ENCODE measurements around the gene MTUS2.

MTUS2 gene

DNA sequence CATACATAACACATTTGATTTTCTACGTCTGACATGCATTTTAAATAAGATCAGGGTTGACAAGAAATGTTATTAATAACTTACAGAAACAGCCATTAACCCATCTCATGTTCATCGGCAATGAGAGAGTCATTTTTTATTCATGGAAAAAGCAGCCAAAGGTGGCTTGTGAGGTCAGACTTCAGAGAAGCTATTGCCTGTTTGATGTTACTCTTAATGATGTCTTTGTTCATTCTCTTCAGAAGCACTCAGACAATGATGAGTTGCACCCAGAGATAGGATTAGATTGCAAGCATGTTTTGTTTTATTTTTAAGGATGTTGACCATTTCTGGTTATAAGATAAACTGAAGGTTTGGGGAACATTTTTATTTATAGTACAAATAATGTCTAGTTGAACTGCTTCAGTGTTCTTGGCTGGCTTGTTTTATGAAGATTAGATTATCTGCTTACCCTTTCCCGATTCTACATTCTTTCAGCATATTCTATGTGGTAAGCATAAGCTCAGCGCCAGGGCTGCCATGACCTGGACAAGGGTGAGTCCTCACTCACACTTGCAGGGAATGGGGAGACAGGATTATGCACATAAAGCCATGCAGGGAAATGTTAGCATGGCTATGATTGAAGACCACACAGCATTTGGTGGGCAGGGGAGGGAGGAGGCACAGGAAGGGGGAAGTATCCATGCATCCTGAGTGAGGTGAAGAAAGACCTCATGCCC, 288.1 kb downstream of the MTUS2 start:
- DNase-seq (ENCODE audit: low spot score), result no peak

DNA sequence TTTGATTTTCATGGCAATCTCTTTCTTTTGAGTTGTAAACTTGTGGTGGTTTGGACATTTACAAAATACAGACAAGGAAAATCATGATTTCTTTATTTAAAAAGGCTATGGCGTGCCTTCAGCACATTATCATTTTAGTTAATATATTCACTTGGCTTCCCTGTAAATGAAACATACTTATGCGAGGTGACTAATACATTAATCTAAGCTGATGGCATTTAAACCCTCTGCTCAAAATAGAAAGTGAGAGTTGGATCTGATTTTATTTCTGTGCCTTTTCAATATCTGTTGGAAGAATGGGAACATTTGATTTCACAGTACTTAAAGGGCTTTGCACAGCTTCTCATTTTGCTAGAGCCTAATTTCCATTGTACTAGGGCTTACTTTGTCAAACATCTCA, 289.8 kb downstream of the MTUS2 start:
- DNase-seq (ENCODE audit: low spot score), result no peak

DNA sequence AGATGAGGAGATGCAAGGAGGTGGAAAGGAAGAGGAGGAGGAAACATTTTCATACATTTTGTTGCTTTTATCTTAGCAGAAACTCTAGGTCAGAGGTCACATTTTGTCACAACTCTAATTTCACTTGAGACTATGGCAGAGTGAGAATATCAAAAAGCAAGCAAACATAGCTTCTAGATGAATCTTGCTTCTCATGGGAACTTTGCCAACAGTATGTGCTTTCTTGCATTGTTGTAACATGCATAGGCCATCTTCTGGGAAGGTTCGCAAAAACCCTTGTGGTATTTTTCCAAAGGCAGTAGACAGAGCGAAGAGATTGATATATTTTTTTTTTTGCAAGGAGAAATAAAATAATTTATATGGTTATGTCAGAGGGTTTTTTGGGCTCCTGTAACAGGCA, 291.3 kb downstream of the MTUS2 start:
- no peak for DNase-seq (ENCODE audit: low spot score)

DNA sequence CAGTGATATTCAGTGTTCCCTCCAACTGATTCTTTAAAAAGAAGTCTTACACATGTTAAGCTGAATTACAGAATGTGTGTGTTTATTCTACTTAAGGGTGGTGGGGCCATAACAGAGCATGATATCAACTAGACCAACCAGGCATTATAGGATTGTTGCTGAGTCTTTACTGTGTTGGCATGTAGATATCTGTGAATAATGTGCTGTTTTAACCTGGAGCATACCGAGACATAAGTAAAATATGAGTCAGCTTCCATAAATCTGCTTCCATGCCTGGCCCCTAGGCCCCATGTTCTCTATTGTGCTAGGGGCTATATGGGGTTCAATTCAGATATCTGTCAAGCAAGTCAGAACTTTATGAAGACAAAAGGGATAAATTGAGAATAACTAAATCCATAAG, 295.7 kb downstream of the MTUS2 start:
- DNase-seq (ENCODE audit: low spot score), result no peak

DNA sequence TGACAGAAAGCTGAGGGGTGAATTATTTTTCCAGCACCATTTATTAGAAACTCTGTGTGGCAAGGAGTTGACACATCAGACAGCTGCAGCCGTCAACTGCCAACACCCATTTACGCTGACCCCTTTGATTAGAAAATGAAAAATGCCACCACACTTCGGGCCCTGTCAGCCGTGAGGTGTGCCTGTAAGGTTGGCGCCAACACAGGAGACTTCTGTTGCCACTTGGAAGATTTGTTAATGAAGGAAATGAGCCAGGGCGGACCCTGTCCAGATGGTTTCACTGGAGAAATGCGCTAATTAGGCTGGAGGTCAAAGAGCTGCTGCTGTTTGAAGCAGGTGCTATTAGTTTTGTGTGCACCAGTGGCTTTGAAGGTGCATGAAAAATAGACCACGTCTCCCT, 297.5 kb downstream of the MTUS2 start:
- no peak for DNase-seq (ENCODE audit: low spot score)

DNA sequence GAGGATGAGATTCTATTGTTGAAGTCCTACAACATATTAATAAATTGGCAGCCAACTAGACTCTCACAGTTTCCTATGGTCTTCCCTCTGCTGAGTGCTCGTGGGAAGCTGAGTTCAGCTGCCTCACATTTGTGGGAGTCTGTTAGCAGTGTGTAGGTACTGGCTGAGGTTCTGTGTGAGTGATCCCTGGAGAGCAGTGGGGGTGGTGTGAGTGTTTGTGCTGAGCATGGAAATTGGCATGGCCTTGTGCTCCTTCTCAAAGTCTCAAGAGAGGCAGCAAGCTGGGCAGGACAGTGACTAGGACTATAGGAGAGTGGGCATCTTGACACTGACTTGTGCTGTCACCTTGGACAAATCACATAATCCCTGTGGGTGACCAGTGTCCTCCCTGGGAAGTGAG, 298.3 kb downstream of the MTUS2 start:
- DNase-seq (ENCODE audit: low spot score), result no peak

DNA sequence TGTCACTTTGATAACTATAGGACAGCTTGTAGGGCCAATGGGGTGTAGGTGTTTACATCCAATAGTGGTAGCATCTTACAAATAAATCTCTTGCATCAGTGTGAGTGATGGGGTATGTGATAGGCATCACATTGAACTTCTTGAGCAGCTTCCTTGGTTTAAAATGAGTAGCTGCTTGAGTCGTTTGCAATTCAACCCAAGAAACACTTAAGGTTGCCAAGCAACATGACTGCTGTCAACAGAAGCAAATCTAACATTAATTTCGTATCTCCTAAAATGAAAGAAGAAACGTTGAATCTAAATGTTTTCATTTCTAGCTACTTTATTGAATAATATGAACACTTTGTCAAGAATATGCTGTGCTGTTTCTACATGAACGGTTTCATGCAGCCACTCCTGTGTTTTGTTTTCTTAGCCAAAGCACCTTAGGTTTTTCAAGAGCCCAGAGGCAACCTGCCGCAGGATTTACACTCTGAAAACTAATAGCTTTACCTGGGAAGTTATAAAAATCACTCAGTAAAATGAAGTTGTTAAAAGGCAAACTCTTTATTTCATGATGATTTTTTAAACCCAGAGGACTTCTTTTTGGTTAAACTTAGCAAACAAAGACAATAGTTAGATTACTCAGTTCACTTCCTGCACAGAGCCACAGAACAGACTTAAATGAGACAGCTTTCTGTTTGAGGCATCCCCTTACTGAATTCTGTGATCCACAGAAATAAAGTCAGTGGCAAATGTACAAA, 305.2 kb downstream of the MTUS2 start:
- peak; percentile 44 for DNase-seq (ENCODE audit: low spot score)

DNA sequence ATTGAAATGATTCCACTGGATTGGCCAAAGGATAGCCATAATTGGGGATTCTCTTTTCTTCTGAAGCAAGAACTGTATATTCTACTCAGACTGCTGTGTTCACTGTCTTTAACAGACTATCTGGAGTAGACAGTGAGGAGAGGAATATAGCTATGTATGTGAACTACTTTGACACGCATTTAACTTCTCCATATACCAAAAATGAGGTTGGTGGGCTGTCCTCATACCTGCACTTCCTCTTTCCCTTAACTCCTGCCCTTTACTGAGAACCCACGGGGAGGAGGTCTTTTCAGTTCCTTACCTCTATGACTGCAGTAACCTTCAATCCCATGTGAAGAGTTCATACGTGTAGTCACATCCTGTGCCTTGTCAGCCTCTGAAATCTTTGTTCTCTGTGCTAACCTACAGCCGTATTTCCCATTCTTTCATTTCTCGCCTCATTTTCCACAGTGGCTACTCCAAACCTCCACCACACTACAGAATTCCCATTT, 305.8 kb downstream of the MTUS2 start:
- peak; percentile 34 for DNase-seq (ENCODE audit: low spot score)

DNA sequence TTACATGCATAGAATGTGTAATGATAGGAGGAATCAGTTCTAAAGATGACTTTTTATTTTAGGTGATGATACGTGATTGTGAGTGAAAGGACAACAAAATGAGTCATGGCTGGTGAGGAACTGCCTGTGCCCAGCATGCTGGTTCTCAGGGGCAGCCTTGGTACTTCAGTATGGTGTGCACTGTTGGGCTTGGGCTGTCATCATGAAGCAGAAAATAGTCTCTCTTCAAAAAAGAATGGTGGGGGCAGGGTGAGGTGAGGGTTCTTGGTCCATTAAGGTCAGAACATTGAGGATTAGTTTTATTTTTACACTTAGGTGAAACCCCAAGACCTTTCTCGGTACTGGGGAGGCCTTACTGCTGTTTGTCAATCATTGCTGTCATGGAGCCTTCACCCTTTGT, 309.5 kb downstream of the MTUS2 start:
- no peak for DNase-seq (ENCODE audit: low spot score)

DNA sequence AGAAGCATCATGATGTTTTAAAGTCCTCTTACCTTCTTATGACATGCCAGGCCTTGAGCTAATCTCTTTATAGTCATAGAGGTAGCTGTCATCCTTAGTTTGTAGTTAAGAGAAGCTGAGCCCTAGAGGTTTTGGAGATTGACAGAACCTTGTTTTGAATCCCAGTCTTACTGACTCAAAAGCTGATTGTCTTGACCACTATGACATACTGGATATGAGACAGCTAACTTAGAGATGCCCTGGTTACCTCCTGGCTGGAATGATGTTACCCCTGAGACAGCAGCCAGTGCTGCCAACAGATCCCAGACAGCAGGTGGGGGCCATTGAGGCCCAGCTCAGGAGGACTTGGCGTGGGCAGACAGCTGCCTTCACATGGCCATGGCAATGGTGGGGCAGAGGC, 311.0 kb downstream of the MTUS2 start:
- DNase-seq (ENCODE audit: low spot score), result no peak

DNA sequence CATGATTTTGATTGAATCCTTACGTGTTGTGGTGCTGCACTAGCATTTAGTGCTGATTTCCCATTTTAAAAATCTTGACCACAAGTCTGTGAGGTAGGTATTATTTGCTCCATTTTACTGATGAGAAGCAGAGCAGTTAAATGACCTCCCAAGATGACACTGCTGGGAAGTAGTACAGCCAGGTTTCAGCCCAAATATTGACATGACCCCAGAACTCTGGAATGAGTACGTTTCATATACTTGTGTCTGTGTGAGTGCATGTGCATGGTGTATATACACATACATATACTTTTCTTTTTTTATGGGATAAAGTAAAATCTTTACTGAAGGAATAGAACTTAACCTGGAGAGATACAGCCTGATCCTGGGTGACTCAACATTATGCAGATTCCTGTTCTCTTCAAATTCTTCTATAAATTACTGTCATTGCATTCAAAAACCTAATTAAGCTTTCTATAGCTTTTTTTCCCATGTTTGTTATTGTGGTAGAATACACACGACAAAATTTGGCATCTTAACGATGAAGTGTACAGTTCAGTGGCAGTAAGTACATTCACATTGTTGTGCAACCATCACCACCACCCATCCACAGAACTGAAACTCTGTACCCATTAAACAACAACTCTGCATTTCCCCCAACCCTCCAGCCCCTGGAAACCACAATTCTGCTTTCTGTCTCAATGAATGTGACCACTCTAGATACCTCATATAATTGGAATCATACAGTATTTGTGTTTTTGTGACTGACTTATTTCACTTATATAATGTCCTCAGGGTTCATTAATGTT, 311.9 kb downstream of the MTUS2 start:
- no peak for DNase-seq (ENCODE audit: low spot score)

DNA sequence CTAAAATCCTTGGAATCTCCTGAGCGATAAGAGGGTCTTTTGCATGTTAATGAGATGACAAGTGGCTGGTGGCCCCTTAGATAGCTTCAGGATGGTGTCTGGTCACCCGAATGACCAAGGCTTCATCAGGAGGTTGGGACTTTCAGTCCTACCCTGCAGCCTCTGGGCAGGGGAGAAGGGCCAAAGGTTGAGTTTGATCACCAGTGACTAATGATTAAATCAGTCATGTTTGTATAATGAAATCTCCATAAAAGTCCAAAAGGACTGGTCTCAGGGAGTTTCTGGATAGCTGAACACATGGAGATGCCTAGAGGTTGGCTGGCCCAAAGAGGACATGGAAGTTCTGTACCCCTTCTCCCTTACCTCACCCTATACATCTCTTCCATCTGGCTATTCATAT, 316.2 kb downstream of the MTUS2 start:
- DNase-seq (ENCODE audit: low spot score), result no peak

DNA sequence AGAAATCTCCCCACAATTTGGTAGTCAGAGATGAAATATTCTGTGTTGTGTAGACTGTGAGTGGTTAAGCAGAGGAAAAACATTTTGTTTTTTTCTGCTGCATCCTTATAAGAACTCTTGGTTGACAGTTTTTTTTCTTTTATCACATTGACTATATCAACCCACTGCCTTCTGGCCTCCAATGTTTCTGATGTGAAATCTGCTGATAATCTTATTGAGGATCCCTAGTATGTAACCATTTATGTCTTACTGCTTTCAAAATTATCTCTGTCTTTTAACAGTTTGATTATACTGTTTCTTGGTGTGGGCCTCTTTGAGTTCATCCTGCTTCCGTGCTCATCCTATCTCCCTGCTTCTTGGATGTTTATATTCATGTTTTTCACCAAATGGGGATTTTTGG, 316.9 kb downstream of the MTUS2 start:
- no peak for DNase-seq (ENCODE audit: low spot score)

DNA sequence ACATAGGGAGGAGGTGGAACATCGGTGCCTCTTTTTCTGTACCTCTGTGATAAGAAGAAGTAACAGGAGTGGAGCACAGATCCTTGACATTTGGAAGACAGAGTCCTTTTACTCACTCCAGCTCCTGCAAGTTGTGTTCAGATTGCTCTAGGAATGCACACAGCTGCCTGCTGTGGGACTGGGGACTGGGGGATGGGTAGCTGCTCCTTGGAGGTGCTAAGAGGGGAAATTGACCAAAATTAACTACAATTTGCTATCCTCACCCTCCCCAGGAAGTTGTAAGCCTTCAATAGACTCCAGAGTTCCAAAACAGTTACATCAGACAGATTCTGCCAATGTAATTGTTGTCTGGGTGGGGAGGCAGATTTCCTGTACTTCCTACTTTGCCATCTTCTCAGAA, 317.9 kb downstream of the MTUS2 start:
- no peak for DNase-seq (ENCODE audit: low spot score)

DNA sequence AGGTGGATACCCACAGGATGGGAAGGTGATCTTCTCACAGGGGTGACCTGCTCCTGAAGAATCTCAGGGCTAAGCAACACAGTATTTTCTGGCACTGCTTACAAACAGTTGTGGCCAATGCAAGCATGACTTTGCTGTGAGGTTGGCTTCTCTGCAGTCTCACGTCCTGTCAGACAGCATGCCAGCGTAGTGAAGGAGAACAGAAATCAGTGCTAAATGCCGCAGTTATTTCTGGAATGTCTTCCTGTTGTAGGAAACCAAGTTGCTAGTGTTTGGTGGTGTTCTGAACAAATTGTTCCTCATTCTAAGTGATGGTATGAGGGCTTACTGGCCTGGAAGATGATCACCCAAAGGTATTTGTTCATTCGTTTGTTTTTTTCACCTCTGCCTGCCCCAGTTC, 320.1 kb downstream of the MTUS2 start:
- no peak for DNase-seq (ENCODE audit: low spot score)

DNA sequence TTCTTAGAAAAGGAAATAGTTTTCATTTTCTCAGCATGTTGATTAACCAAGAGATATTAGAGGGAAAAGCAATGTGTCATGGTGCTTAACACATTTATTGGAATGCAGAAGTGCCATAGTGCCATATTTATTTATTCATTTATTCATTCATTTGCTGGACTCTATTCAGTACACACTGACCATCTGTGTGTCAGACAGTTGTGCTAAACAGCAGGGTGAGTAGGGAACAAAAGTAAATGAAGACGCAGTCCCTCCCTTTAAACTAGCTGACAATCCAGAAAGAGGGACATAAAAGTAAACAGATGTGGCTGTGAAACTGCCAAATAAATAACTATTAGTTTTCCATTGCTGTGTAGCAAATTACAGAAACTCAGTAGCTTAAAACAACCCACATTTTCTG, 323.7 kb downstream of the MTUS2 start:
- DNase-seq (ENCODE audit: low spot score), result no peak

DNA sequence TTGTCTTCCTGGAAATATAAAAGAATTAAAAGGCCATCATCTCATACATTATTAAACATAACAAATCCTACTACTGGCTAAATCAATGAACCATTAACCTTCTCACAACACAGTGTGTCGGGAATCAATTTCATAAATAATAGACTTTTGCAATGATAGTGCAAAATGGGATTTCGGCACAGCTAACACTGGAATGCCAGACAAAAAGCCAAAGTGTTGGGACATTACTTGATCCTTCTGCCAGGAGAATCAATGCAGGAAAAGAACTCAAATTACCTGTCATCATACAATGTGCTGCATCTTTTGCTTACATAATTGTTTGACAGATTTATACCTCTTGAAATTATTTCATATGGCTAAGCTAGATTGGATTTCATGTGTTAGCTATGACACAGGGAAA, 334.3 kb downstream of the MTUS2 start:
- DNase-seq (ENCODE audit: low spot score), result no peak

DNA sequence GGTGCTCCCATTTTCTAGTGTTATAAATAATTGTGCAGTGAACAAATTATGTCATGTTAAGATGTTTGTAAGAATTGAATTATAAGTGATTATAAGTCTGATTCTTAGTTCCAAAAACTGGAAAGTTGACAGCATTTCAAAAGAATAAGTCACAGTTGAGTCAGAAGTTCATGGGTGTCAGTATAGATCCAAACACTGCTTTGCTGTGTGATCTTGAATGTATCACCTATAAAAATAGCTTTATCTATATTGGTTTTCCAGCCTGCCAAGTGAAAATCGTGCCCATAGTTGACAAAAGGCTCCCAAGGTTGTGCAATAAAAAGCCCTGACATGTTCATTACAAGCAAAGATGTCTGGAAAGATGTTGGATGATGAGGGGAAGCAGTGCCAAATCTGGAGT, 336.0 kb downstream of the MTUS2 start:
- no peak for DNase-seq (ENCODE audit: low spot score)

DNA sequence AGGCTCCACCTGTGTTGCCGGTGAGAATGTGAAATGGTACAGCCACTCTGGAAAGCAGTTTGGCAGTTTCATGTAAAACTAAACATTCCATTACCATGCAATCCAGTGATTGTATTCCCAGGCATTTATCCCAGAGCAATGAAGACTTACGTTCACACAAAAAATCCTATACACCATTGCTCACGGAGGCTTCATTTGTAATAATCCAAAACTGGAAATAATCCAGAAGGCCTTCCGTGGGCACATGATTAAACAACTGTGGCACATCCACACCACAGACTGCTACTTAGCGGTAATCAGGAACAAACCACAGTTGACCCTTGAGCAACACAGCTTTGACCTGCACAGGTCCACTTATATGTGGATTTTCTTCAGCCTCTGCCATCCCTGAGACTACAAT, 339.7 kb downstream of the MTUS2 start:
- DNase-seq (ENCODE audit: low spot score), result no peak

DNA sequence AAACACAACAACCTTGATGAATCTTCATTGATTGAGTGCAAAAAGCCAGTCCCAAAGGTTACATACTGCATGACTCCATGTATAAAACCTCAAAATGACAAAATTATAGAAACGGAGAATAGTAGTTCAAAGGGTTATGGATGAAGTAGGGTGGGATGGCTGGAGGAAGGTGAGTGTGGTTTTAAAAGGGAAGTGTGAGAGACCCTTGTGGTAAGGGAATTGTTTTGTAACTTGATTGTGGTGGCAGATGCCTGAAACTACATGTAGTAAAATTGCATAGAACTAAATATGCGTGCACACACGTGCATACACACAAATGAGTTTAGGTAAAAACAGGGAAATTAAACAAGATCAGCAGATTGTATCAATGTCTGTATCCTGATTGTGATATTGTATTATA, 340.7 kb downstream of the MTUS2 start:
- DNase-seq (ENCODE audit: low spot score), result no peak

DNA sequence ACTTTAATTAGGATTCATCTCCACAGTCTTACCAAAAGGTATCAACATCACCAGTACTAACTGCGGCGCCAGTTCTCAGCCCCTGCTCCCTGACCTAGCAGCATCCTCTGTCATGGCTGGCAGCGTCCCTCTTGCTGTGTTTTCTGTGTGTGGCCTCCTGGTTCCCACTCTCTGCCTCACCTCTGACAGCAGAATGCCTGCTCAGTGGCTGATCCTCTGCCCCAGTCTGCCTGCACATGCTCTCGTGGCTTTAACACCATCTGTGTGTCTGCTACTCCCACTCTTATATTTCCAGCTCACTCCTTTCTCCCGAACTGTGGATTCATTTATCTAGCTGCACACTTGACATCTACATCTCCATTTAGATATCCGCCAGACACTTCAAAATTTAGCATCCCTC, 341.5 kb downstream of the MTUS2 start:
- no peak for DNase-seq (ENCODE audit: low spot score)

DNA sequence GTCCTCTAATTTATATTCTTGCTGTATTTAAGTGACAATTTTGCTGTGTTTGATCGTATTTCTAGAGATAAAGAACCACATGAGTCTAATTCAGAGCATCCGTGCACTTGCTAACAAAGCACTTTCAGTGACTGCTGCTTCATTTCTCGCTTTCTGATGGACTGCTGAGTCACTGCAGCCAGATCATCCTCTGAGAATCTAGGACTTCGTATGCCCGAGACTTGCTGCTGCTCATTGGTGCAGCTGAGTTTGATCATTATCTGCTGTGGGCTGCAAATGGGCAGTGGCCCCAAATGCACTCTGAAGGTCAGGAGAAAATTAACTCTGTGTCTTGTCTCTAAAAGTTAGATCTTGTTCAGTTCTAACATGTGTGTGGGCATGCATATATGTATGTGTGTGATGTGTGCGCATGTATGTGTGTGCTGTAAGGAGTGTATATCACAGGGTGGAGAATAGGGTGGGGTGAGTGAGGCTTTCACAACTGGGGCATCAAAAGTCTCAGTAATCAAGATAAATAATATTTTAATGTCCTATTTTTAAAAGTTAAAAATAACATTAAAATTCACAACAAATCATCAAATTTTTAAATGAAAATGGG, 342.6 kb downstream of the MTUS2 start:
- no peak for DNase-seq (ENCODE audit: low spot score)

DNA sequence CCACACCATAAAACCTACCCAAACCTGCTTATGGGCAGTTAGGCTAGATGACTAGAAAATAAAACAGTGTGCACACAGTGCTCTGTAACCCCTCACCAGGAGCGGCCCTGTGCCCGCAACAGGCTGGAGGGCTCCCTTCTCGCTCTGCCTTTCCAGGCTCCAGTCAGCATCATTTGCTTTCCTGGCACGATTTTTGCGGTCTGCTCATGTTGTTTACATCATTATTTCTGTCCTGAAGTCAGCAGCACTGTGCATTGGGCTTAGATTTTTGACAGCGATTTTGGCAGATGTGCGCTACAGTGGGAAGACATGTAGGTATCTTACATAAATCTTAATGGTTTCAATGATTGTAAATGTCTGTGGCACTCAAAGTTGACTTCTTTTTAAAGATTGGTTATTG, 344.0 kb downstream of the MTUS2 start:
- DNase-seq (ENCODE audit: low spot score), result no peak

Measured in CD4-positive, alpha-beta T cell treated with Interleukin-2 at 100 ng/mL for 4 hours (primary cell).